HG03378 (cell line): ENCODE data around the gene TSKS.

ENCODE experiments used
- ATAC-seq: cut with Tn5 transposase; IDR thresholded peaks from one replicate; pipeline ENCODE4 v1.9.1; 2021; ENCODE audit warnings: mild to moderate bottlenecking, moderate library complexity; ENCODE audit not compliant: unreplicated experiment

Gene TSKS

DNA sequence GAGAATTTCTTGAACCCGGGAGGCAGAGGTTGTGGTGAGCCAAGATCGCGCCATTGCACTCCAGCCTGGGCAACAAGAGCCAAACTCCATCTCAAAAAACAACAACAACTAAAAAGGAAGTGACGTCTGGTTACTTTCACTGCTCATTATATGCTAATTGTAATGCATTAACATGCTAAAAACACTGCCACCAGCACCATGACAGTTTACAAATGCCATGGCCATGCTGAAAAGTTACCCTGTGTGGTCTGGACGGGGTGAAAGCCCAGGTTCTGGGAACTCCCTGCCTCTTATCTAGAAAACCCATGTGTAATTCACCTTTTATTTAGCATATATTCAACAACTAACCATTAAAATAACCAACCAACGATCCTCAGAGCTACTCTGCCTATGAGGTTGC is 44.1 kb downstream of the TSKS start:
- no peak for ATAC-seq

- no peak for ATAC-seq
Measured at GRCh38 chr19:49718511-49718910, 44.6 kb downstream of the TSKS start.

DNA sequence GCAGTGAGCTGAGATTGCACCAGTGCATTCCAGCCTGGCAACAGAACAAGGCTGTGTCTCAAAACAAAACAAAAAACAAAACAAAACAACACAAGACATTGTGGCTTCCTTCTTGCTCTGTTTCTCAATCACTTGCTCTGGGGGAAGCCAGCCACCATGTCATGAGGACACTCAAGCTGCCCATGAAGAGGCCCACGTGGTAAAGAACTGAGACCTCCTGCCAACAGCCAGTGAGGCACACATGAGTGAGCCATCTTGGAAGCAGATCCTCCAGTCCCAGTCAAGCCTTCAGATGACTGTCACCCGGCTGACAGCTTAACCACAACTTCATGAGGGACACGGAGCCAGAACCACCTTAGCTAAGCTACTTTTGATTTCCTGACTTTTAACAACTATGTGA is 47.0 kb downstream of the TSKS start:
- no peak for ATAC-seq

DNA sequence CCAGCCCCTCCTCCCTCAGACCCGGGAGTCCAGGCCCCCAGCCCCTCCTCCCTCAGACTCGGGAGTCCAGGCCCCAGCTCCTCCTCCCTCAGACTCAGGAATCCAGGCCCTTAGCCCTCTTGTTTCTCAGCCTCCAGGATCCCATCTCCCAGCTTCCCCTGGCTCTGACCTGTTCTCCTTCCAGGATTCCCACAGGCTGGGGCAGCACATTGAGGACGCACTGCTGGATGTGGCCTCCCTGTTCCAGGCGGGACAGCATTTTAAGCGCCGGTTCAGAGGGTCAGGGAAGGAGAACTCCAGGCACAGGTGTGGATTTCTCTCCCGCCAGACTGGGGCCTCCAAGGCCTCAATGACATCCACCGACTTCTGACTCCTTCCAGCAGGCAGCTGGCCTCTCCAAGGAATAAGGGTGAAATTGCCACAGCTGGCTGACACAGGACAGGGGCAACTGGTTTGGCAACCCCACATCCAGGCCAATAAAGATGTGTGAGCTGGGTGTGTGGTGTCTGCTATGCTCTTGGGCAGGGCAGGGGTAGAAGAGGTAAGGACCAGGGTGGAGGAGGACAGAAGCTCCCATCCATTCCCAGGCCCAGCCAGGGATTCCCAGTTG is 49.8 kb downstream of the TSKS start:
- ATAC-seq, result no peak

- no peak for ATAC-seq
Measured at GRCh38 chr19:49712397-49712859, 50.7 kb downstream of the TSKS start.

DNA sequence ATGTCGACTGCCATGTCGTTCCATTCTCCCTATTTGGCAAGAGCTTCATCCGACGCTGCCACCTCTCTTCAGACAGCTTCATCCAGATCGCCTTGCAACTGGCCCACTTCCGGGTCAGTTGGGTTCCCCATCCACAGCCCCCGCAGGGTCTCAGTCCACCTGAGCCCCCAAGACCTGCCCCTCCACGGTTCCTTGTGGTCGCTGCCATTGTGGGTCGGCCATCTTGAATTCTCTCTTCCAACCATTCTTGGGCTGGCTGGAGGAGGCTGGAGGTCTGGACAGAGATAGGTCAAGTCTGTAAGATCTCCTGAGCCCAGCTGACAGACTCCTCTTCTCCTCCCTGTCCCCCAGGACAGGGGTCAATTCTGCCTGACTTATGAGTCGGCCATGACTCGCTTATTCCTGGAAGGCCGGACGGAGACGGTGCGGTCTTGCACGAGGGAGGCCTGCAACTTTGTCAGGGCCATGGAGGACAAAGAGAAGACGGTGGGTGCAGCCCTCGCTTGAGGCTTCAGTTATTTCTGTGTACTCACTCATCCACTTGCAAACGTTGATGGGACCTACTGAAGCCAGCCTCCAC is 52.6 kb downstream of the TSKS start:
- no peak for ATAC-seq

DNA sequence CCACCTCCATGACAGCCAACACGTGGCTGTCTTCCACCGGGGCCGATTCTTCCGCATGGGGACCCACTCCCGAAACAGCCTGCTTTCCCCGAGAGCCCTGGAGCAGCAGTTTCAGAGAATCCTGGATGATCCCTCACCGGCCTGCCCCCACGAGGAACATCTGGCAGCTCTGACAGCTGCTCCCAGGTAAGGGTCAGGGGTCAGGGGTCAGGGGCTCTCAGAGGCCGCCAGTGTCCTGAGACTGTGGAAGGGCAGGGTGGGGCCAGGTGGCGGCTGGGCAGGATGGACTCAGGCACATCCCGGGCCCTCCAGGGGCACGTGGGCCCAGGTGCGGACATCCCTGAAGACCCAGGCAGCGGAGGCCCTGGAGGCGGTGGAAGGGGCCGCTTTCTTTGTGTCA is 57.2 kb downstream of the TSKS start:
- no peak for ATAC-seq

DNA sequence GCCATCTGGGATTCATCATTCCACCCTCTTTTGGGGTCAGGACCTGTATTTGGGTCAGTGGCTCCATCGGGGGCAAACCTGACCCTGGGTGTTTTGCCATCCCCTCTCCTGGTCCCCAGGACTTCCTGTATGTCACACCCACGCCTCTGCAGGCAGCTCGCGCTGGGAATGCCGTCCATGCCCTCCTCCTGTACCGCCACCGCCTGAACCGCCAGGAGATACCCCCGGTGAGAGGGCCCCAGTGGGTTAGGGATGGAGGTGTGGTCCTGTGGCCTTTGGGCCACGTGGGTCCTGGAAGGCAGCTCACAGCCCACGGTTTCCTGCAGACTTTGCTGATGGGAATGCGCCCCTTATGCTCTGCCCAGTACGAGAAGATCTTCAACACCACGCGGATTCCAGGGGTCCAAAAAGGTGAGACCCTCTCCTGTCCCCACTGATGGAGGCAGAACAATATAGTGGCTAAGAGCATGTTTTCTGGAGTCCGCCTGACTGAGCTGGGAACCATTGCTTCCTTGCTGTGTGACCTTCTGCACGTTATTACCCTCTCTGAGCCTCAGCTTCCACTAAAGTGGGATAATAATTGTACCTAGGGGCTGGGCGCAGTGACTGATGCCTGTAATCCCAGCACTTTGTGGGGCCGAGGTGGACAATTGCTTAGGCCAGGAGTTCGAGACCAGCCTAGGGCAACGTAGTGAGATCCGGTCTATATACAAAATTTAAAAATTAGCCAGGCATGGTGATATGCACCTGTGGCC is 58.0 kb downstream of the TSKS start:
- no peak for ATAC-seq

- ATAC-seq, result no peak
Measured at GRCh38 chr19:49701271-49701786, 61.8 kb downstream of the TSKS start.

DNA sequence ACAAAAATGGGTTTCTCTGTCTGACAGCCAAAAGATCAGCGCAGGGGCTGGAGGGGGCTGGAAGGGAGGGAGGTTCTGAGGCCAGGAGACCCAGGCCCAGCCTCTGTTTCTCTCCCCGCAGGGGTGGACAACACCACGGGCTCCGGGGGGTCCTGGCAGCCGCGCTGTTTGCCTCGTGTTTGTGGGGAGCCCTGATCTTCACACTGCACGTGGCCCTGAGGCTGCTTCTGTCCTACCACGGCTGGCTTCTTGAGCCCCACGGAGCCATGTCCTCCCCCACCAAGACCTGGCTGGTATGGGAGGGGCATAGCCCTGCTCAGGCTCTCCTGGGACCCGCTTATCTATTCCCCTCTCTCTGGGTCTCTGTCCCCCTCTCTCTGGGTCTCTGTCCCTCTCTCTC is 62.5 kb downstream of the TSKS start:
- no peak for ATAC-seq

GRCh38 chr19:49699364-49699763 is 63.7 kb downstream of the TSKS start:
- no peak for ATAC-seq

DNA sequence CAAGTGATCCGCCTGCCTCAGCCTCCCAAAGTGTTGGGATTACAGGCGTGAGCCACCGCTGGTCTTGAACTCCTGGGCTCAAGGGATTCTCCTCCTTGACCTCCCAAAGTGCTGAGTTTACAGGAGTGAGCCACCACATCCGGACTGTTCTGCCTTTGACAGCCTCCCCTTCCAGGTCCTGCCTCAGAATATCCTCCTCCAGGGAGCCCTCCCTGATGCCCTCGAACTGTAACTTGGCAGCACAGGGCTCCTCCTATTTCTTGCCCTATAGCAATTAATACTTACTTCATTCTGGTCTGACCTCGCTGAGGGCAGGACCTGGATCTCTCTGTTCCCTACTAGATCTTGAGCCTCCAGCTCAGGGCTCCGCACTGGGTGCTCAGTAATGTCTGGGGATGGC is 66.2 kb downstream of the TSKS start:
- no peak for ATAC-seq

GRCh38 chr19:49696115-49696514 is 67.0 kb downstream of the TSKS start:
- no peak for ATAC-seq

DNA sequence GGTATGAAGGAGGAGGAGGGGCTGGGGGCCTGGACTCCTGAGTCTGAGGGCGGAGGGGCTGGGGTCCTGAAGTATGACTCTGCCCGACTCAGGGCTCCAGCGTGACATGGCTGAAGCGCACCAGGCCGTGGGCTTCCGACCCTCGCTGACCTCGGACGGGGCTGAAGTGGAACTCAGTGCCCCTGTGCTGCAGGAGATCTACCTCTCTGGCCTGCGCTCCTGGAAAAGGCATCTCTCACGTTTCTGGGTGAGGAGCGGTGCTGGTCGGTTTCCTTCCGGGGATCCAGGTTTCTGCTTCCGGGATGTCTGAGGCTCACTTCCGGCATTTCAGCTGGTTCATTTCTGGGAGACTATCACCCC is 71.0 kb downstream of the TSKS start:
- ATAC-seq, result no peak

DNA sequence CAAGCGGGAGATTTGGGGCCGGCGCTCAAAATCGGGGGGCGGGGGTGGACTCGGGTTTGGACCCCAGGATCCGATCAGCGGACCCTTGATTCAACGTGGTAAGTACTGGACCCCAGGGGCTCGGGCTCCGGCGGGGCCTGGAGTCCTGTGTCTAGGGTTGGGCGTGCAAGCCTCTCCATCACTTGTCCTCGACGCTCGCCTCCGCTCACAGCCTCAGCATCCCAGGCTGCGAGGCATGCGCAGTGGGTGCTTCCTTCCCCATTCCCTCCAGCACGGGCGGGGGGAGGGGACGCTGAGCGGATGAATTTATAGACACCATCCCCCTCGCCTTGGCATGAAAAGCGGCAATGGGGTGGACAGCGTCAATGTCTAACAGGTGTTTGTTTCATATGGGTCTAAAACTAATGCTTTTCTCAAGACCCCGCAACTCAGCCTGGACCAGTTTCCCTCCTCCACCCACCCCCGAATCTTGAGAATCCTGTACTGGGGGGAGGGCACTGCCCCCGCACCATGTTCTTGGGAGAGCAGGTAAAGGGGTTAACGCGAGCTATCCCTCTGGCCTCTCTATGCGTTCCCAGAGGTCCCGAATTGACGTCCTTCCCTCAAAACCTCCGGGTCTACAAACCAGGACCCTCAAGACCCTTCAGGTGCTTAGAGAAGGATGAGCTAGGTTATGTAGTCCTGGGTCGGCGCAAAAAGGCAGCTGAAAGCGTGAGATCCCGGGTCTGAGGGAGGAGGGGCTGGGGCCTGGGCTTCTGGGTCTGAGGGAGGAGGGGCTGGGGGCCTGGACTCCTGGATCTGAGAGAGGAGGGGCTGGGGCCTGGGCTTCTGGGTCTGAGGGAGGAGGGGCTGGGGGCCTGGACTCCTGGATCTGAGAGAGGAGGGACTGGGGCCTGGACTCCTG is 71.6 kb downstream of the TSKS start:
- no peak for ATAC-seq

GRCh38 chr19:49690656-49691242 is 72.4 kb downstream of the TSKS start, which contains the start of gene CPT1C:
TSS of gene CPT1C (plus strand) at chr19:49691116. CDS start at chr19:49692253, 1,137 bp downstream.
- no peak for ATAC-seq

DNA sequence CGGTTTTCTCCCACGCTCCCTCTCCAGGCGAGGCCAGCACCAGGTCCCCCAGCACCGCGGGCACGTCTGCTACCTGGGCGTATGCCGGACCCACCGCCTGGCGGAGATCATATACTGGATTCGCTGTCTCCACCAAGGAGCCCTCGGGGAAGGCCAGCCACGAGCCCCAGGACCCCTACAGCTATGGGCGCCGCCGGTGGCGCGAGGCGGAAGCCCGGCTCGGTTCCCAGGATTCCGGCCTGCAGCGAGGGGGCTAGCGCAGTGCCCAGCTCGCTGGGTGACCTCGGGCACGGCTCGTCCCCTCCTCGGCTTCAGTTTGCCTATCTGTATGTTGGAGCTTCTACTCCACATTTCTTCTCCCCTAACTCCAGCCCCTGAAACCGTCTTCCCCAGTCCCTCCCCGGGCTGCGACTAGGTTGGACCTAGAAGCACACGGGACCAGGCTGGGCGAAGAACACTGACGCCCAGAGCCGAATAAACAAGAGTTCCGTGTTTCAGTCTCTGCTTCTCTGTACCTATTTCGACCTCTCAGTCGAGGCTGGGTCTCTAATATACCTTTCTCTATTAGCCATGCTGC is 72.9 kb downstream of the TSKS start:
- no peak for ATAC-seq
